Astrocyte of the cerebellum (primary cell): ENCODE data around the gene TEX55.
"Not testable (repeated sequence)": the region's sequence is repeated elsewhere in the genome, so short reads cannot be mapped to it uniquely, and the experiment has no call there.

Experiments
- DNase-seq: peaks from one replicate; pipeline ENCODE4 v3.0.0-alpha.2; 2011; ENCODE audit warnings: low read depth
- H3K4me3 ChIP-seq: 2 replicates; pipeline ENCODE4 v1.5.1; 2011; ENCODE audit warnings: mild to moderate bottlenecking, low read depth, low read length, moderate library complexity
- in situ Hi-C: cut with HindIII; loops from 2 replicates; pipeline ENCODE4 v1.10.0; 2017; ENCODE audit warnings: low sequenced_read_pairs
- TF ChIP-seq, protein P1 (sequence below): IDR thresholded peaks from 2 replicates; pipeline ENCODE4 v1.5.1; 2012; ENCODE audit warnings: low read length, low read depth, moderate library complexity, mild to moderate bottlenecking; ENCODE audit errors: missing control alignments

Gene TEX55

DNA sequence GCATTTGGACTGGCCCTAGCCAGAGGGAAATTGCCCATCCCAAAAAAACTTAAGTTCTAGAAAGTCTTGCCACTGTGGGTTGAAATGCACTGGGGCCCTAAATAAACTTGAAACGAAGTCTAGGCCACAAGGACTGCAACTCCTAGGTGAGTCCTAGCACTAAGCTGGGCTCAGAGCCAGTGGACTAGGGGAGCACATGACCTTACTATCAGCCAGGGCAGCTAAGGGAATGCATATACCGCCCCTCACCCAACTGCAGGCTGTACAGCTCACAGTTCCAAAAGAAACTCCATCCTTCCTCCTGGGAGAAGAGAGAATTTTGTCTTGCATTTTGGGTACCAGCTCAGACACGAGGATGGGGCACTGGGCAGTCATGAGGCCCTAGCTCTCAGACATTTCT is 23.6 kb upstream of the TEX55 start:
- in situ Hi-C loops, result no loop called here
- TF ChIP-seq, protein P1, sequence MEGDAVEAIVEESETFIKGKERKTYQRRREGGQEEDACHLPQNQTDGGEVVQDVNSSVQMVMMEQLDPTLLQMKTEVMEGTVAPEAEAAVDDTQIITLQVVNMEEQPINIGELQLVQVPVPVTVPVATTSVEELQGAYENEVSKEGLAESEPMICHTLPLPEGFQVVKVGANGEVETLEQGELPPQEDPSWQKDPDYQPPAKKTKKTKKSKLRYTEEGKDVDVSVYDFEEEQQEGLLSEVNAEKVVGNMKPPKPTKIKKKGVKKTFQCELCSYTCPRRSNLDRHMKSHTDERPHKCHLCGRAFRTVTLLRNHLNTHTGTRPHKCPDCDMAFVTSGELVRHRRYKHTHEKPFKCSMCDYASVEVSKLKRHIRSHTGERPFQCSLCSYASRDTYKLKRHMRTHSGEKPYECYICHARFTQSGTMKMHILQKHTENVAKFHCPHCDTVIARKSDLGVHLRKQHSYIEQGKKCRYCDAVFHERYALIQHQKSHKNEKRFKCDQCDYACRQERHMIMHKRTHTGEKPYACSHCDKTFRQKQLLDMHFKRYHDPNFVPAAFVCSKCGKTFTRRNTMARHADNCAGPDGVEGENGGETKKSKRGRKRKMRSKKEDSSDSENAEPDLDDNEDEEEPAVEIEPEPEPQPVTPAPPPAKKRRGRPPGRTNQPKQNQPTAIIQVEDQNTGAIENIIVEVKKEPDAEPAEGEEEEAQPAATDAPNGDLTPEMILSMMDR, result no peak
- no peak overlapping the region for H3K4me3 ChIP-seq
- no peak for DNase-seq

DNA sequence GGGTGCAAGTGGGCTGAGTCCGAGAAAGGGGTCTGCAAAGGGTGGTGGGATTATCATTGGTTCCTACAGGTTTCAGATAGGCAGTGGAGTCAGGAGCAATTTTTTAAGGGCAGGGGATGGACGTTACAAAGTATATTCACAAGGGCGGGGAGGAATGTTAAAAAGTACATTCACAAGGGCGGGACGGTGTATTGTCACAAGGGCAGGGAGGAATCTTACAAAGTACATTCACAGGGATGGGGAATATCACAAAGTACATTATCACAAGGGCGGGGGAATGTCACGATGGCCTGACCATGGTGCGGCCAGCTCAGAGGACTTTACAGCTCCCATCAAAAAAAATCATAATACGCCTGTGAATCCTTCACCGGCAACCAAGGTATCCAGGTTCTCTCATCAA is 20.6 kb upstream of the TEX55 start:
- TF ChIP-seq, protein P1, result no peak
- no peak for DNase-seq
- no peak overlapping the region for H3K4me3 ChIP-seq
- in situ Hi-C loops, result no loop called here

DNA sequence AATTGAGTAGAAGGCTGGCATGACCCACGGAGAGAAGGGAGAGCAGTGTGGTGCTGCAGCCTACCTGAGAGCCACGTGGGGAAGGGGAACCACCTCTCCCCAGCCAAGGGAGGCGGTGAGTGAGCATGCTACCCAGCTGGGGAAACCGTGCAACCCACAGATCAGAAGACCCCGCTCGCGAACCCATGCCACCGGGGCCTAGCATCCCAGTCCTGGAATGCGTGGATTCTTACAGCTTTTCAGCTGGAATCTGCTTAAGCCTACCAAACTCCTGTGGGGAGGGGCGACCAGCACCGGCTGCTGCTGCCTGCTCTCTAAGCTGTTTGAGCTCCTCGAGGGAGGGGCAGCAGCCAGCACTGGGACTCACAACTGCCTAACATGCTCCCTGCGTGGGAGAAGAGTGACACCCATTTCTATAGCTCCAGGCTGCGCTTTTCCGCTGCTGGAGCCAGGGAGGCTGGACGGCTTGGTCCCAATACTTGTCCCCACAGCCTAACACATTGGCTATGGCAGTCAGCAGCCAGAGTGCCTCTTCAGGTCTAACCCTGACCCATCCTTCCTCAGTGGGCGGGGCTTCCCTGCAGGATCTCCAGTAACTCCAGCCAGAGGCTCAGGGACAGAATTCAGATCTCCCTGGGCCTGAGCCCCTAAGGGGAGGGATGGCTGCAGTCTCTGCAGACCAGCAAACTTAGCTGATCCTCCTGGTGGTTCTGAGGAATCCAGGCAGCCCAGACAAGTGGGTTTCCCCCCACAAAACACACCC is 20.0 kb upstream of the TEX55 start:
- in situ Hi-C loops, result no loop called here

DNA sequence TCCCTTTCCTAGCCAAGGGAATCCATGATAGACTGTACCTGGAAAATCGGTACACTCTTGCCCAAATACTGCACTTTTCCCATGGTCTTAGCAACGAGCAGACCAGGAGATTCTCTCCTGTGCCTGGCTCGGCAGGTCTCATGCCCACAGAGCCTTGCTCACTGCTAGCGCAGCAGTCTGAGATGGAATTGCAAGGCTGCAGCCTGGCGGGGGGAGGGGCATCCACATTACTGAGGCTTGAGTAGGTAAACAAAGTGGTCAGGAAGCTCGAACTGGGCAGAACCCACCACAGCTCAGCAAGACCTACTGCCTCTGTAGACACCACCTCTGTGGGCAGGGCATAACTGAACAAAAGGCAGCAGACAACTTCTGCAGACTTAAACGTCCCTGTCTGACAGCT is 15.7 kb upstream of the TEX55 start:
- H3K4me3 ChIP-seq, in situ Hi-C loops, DNase-seq: not testable (repeated sequence)

More for the DNA sequence above, 20.0 kb upstream of the TEX55 start:
- no peak for DNase-seq
- TF ChIP-seq, protein P1, result no peak
- no peak overlapping the region for H3K4me3 ChIP-seq

DNA sequence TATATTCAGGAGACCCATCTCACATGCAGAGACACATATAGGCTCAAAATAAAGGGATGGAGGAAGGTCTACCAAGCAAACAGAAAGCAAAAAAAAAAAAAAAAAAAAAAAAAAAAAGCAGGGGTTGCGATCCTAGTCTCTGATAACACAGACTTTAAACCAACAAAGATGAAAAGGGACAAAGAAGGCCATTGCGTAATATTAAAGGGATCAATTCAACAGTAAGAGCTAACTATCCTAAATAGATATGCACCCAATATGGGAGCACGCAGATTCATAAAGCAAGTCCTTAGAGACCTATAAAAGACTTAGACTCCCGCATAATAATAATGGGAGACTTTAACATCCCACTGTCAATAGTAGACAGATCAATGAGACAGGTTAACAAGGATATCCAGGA is 13.7 kb upstream of the TEX55 start:
- in situ Hi-C loops, H3K4me3 ChIP-seq, DNase-seq: not testable (repeated sequence)

DNA sequence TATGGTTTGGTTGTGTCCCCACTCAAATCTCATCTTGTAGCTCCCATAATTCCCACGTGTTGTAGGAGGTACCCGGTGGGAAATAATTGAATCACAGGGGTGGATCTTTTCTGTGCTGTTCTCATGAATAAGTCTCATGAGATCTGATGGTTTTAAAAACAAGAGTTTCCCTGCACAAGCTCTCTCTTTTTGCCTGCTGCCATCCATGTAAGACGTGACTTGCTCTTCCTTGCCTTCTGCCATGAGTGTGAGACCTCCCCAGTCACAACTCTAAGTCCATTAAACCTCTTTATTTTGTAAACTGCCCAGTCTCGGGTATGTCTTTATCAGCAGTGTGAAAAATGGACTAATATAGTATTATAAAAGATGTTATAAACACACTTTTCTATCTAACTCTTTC is 6.6 kb upstream of the TEX55 start:
- in situ Hi-C loops, DNase-seq, H3K4me3 ChIP-seq: not testable (repeated sequence)

DNA sequence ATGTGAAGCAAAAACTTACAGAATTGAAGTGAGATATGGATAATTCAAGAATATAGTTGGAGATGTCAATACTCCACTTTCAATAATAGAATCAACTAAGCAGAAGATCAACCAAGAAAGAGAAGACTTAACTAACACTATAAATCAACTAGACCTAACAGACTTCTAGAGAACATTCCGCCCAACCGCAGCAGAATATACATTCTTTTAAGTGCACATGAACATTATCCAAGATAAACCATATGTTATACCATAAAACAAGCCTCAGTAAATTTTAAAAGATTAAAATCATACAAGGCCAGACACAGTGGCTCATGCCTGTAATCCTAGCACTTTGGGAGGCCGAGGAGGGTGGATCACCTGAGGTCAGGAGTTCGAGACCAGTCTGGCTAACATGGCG is 5.5 kb upstream of the TEX55 start:
- H3K4me3 ChIP-seq, result no peak overlapping the region
- in situ Hi-C loops, result no loop called here
- TF ChIP-seq, protein P1, result no peak
- no peak for DNase-seq

DNA sequence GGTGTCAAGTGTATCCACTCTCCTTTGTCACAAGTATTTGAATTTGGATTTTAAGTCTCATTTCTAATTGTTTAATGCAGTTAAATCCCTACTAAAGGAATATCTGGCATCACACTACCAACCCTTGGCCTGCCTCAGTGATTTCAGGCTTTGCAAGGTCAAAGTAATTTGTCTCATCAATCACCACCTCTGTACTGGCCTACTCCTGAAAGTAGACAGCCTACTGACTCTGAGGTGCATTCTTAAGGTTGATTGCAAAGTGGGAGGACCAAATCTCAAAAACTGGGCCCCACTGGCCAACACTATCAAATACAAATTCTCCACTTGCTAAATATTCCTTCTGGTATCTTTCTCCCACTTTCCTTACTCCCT is 851 bp upstream of the TEX55 start:
- TF ChIP-seq, protein P1, result no peak
- H3K4me3 ChIP-seq, result no peak overlapping the region
- no peak for DNase-seq
- in situ Hi-C loops, result no loop called here
